Endodermal cell (in vitro differentiated cells): ENCODE measurements around the gene UBAP2. TPM values are rescaled to one million over a fixed set of nuclear protein-coding genes. Genes with fewer than 3 reads are reported as not detected.

Experiments
- DNase-seq: peaks from one replicate; pipeline ENCODE4 v3.0.0-alpha.2; 2017
- H3K27ac ChIP-seq: 2 replicates; pipeline ENCODE4 v1.5.1; 2013; ENCODE audit warnings: mild to moderate bottlenecking, low read depth, low read length, moderate library complexity
- H3K27me3 ChIP-seq: 2 replicates; pipeline ENCODE4 v1.6.1; 2013; ENCODE audit warnings: mild to moderate bottlenecking, low read length, moderate library complexity; ENCODE audit not compliant: insufficient read depth, control insufficient read depth, poor library complexity, severe bottlenecking
- H3K36me3 ChIP-seq: 2 replicates; pipeline ENCODE4 v1.7.0; 2013; ENCODE audit warnings: mild to moderate bottlenecking, low read length, moderate library complexity; ENCODE audit not compliant: control insufficient read depth, insufficient read depth
- H3K4me1 ChIP-seq: one replicate; pipeline ENCODE4 v1.7.0; 2013; ENCODE audit warnings: low read length; ENCODE audit not compliant: control insufficient read depth, insufficient read depth
- H3K4me3 ChIP-seq: 2 replicates; pipeline ENCODE4 v1.5.1; 2013; ENCODE audit warnings: mild to moderate bottlenecking, low read length, moderate library complexity
- H3K9ac ChIP-seq: 2 replicates; pipeline ENCODE4 v1.6.1; 2013; ENCODE audit warnings: mild to moderate bottlenecking, low read length, moderate library complexity; ENCODE audit not compliant: poor library complexity, severe bottlenecking; ENCODE audit errors: extremely low read depth
- H3K9me3 ChIP-seq: 2 replicates; pipeline ENCODE4 v1.6.1; 2013; ENCODE audit warnings: mild to moderate bottlenecking, low read length, moderate library complexity; ENCODE audit not compliant: control insufficient read depth
- H3K27ac Mint-ChIP-seq: 2 replicates; pipeline ENCODE4 v1.8.0; 2020; ENCODE audit warnings: mixed read lengths
- H3K27me3 Mint-ChIP-seq: 2 replicates; pipeline ENCODE4 v1.8.0; 2021; ENCODE audit warnings: mild to moderate bottlenecking, mixed read lengths; ENCODE audit not compliant: insufficient read depth
- H3K36me3 Mint-ChIP-seq: 2 replicates; pipeline ENCODE4 v1.8.0; 2020; ENCODE audit warnings: low read depth, mixed read lengths
- H3K4me1 Mint-ChIP-seq: 2 replicates; pipeline ENCODE4 v1.8.0; 2020; ENCODE audit warnings: mixed read lengths
- H3K4me3 Mint-ChIP-seq: 2 replicates; pipeline ENCODE4 v1.8.0; 2020; ENCODE audit warnings: mild to moderate bottlenecking, moderate library complexity, mixed read lengths
- H3K9me3 Mint-ChIP-seq: 2 replicates; pipeline ENCODE4 v1.8.0; 2020; ENCODE audit warnings: mild to moderate bottlenecking, mixed read lengths
- CTCF ChIP-seq: fragments of 200-600 bp; sonication (generic); conservative IDR thresholded peaks from 2 replicates; pipeline ENCODE4 v1.5.0; 2021; ENCODE audit warnings: antibody characterized with exemption, mild to moderate bottlenecking
- WGBS, 2 experiments: methylation state at CpG; one replicate each; pipeline versions ENCODE4 v1.1.5 to v1.1.7; 2013; ENCODE audit warnings: missing lambda C conversion rate in 2 of 2, mixed read lengths in 1 of 2; ENCODE audit not compliant: insufficient coverage in 1 of 2, insufficient read length in 1 of 2; 5-methylcytosine and 5-hydroxymethylcytosine counted together
- total RNA-seq, 2 donors: library from RNA; stranded (reverse); fragmentation: NEBNext Ultra II Directional in 1 of 2; extraction: Animal tissue kit (Norgen Biotek cat#: 25700) in 1 of 2; gene quantifications; 2 replicates in 1 of 2; 3 replicates in 1 of 2; pipeline ENCODE4 v1.2.1, GENCODE V29; 2021

The UBAP2 gene
- total RNA-seq, 2 donors from 2014 or later = 60.9 to 82.1 TPM

- H3K4me1 Mint-ChIP-seq = no peaks in the 10 kb centered on the region
- Histone ChIP-seq H3K9me3 (no peaks in the 10 kb centered on the region), H3K4me3 (no peak overlapping the region), H3K27ac (no peak overlapping the region), H3K9ac (no peak overlapping the region), H3K4me1 (no peaks in the 10 kb centered on the region), H3K27me3 (no peaks in the 10 kb centered on the region), H3K36me3 (peaks cover 53% of the 10 kb centered on the region)
- H3K4me3 Mint-ChIP-seq = no peak overlapping the region
- no peak overlapping the region for H3K27ac Mint-ChIP-seq
- DNase-seq = no peak
- peaks cover 48% of the 10 kb centered on the region for H3K36me3 Mint-ChIP-seq
- no peaks in the 10 kb centered on the region for H3K27me3 Mint-ChIP-seq
- H3K9me3 Mint-ChIP-seq = no peaks in the 10 kb centered on the region
- TF ChIP-seq CTCF = no peak
These were observed 154.4 kb downstream of the UBAP2 start for GRCh38 chr9:33894316-33894715.

- no peaks in the 10 kb centered on the region for H3K27me3 ChIP-seq
- H3K27me3 Mint-ChIP-seq = no peaks in the 10 kb centered on the region
- peaks cover 48% of the 10 kb centered on the region for H3K36me3 Mint-ChIP-seq
- no peaks in the 10 kb centered on the region for H3K9me3 ChIP-seq
- no peak overlapping the region for H3K27ac ChIP-seq
- no peak overlapping the region for H3K4me3 ChIP-seq
- no peaks in the 10 kb centered on the region for H3K9me3 Mint-ChIP-seq
- H3K36me3 ChIP-seq = peaks cover 50% of the 10 kb centered on the region
- no peak overlapping the region for H3K4me3 Mint-ChIP-seq
- no peak overlapping the region for H3K9ac ChIP-seq
- no peak for DNase-seq
- no peaks in the 10 kb centered on the region for H3K4me1 ChIP-seq
- H3K27ac Mint-ChIP-seq = no peak overlapping the region
- H3K4me1 Mint-ChIP-seq = no peaks in the 10 kb centered on the region
- TF ChIP-seq CTCF = no peak
These were observed 154.8 kb downstream of the UBAP2 start for GRCh38 chr9:33893861-33894260.

GRCh38 chr9:33885948-33886347 lies 162.7 kb downstream of the UBAP2 start:
- H3K27ac Mint-ChIP-seq = no peak overlapping the region
- WGBS, 2 experiments = 100% methylated on average over 1 to 2 of the region's 2 CpGs
- no peaks in the 10 kb centered on the region for H3K9me3 Mint-ChIP-seq
- H3K36me3 ChIP-seq = peaks cover 37% of the 10 kb centered on the region
- no peaks in the 10 kb centered on the region for H3K9me3 ChIP-seq
- H3K4me3 ChIP-seq = no peak overlapping the region
- H3K9ac ChIP-seq = no peak overlapping the region
- H3K27ac ChIP-seq = no peak overlapping the region
- TF ChIP-seq CTCF = no peak
- H3K4me1 ChIP-seq = no peaks in the 10 kb centered on the region
- no peak for DNase-seq
- peaks cover 11% of the 10 kb centered on the region for H3K4me1 Mint-ChIP-seq
- H3K36me3 Mint-ChIP-seq = peaks cover 32% of the 10 kb centered on the region
- H3K27me3 ChIP-seq = no peaks in the 10 kb centered on the region
- no peaks in the 10 kb centered on the region for H3K27me3 Mint-ChIP-seq
- H3K4me3 Mint-ChIP-seq = no peak overlapping the region
